ENCODE data around the gene SLC23A3. TPM values are rescaled to one million over a fixed set of nuclear protein-coding genes. Genes with fewer than 3 reads are reported as not detected.

Gene SLC23A3
- total RNA-seq, 3 donors from 2014 or later (not counting 1 experiment from before 2014, with no cell fraction given), result 0.48 to 1.1 (median 0.89) TPM

GRCh38 chr2:219133976-219134375 lies 35.9 kb downstream of the SLC23A3 start:
- intact Hi-C loops (cut with micrococcal nuclease), result no loop called here
- H3K36me3 ChIP-seq (ENCODE audit: control insufficient read depth, insufficient read depth, low read length), result no peaks in the 10 kb centered on the region
- Mint-ChIP-seq H3K4me1 (peaks cover 5% of the 10 kb centered on the region in 2 donors), H3K36me3 (no peaks in the 10 kb centered on the region), H3K27ac (no peak overlapping the region), H3K9me3 (no peaks in the 10 kb centered on the region), H3K27me3 (ENCODE audit: low read depth in 2 of 2) (no peaks in the 10 kb centered on the region), H3K4me3 (no peak overlapping the region)
- H3K4me3 ChIP-seq (ENCODE audit: low read length), result no peak overlapping the region
- 95% methylated on average over 4 of the region's 4 CpGs for WGBS (ENCODE audit: insufficient coverage)
- DNase-seq, result no peak
- peak in 1 of 3 donors; percentile 35 for ATAC-seq
- H3K4me1 ChIP-seq (ENCODE audit: control insufficient read depth, insufficient read depth, low read length), result no peaks in the 10 kb centered on the region
- H3K27me3 ChIP-seq (ENCODE audit: control insufficient read depth, insufficient read depth, low read length), result no peaks in the 10 kb centered on the region
- H3K9me3 ChIP-seq (ENCODE audit: control insufficient read depth, insufficient read depth, low read length), result no peaks in the 10 kb centered on the region
- TF ChIP-seq, protein P1, sequence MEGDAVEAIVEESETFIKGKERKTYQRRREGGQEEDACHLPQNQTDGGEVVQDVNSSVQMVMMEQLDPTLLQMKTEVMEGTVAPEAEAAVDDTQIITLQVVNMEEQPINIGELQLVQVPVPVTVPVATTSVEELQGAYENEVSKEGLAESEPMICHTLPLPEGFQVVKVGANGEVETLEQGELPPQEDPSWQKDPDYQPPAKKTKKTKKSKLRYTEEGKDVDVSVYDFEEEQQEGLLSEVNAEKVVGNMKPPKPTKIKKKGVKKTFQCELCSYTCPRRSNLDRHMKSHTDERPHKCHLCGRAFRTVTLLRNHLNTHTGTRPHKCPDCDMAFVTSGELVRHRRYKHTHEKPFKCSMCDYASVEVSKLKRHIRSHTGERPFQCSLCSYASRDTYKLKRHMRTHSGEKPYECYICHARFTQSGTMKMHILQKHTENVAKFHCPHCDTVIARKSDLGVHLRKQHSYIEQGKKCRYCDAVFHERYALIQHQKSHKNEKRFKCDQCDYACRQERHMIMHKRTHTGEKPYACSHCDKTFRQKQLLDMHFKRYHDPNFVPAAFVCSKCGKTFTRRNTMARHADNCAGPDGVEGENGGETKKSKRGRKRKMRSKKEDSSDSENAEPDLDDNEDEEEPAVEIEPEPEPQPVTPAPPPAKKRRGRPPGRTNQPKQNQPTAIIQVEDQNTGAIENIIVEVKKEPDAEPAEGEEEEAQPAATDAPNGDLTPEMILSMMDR (IDR thresholded peaks at IDR 0.05), result no peak
- H3K27ac ChIP-seq (ENCODE audit: low read length), result no peak overlapping the region

GRCh38 chr2:219131744-219132143 lies 38.1 kb downstream of the SLC23A3 start:
- Histone ChIP-seq H3K27ac (ENCODE audit: low read length) (no peak overlapping the region), H3K4me1 (ENCODE audit: control insufficient read depth, insufficient read depth, low read length) (no peaks in the 10 kb centered on the region), H3K36me3 (ENCODE audit: control insufficient read depth, insufficient read depth, low read length) (no peaks in the 10 kb centered on the region), H3K4me3 (ENCODE audit: low read length) (no peak overlapping the region), H3K9me3 (ENCODE audit: control insufficient read depth, insufficient read depth, low read length) (no peaks in the 10 kb centered on the region), H3K27me3 (ENCODE audit: control insufficient read depth, insufficient read depth, low read length) (no peaks in the 10 kb centered on the region)
- 89% methylated on average over 2 of the region's 4 CpGs for WGBS (ENCODE audit: insufficient coverage)
- intact Hi-C loops (cut with micrococcal nuclease), result no loop called here
- Mint-ChIP-seq H3K36me3 (no peaks in the 10 kb centered on the region), H3K27ac (no peak overlapping the region), H3K27me3 (ENCODE audit: low read depth in 2 of 2) (no peaks in the 10 kb centered on the region), H3K4me1 (peaks cover 19 to 21% of the 10 kb centered on the region in 2 donors), H3K9me3 (no peaks in the 10 kb centered on the region), H3K4me3 (no peak overlapping the region)
- DNase-seq, result no peak
- no peak for ATAC-seq
- TF ChIP-seq, protein P1 (IDR thresholded peaks at IDR 0.05), result no peak

DNA sequence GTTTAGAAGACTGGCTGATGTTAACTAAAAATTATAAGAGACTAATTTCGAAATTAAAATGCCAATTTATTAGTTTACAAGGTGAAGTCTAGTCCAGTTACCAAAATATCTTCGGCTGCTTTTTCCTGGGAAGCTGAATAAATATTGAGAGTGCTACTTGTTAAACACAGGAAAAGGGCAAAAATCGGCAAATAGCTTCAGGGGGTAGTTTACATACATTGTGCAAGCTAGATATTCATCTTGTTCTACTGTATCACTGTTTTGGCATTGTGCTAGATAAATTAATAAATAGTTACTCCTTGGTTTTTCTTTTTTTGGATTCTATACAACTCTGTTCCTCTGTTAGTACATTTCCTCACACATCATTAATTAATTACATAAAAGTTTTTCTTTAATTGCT lies 38.5 kb downstream of the SLC23A3 start:
- no peaks in the 10 kb centered on the region for H3K27me3 Mint-ChIP-seq (ENCODE audit: low read depth in 2 of 2)
- ATAC-seq (no peak), DNase-seq (no peak)
- no peaks in the 10 kb centered on the region for H3K36me3 Mint-ChIP-seq
- Histone ChIP-seq H3K27me3 (ENCODE audit: control insufficient read depth, insufficient read depth, low read length) (no peaks in the 10 kb centered on the region), H3K36me3 (ENCODE audit: control insufficient read depth, insufficient read depth, low read length) (no peaks in the 10 kb centered on the region), H3K4me1 (ENCODE audit: control insufficient read depth, insufficient read depth, low read length) (no peaks in the 10 kb centered on the region), H3K9me3 (ENCODE audit: control insufficient read depth, insufficient read depth, low read length) (no peaks in the 10 kb centered on the region), H3K27ac (ENCODE audit: low read length) (no peak overlapping the region), H3K4me3 (ENCODE audit: low read length) (no peak overlapping the region)
- H3K27ac Mint-ChIP-seq, result no peak overlapping the region
- no peak overlapping the region for H3K4me3 Mint-ChIP-seq
- WGBS (ENCODE audit: insufficient coverage), result 94% methylated on average over 3 of the region's 3 CpGs
- peaks cover 20 to 25% of the 10 kb centered on the region in 2 donors for H3K4me1 Mint-ChIP-seq
- H3K9me3 Mint-ChIP-seq, result no peaks in the 10 kb centered on the region
- intact Hi-C loops (cut with micrococcal nuclease), result no loop called here
- TF ChIP-seq, protein P1 (IDR thresholded peaks at IDR 0.05), result no peak

- H3K36me3 Mint-ChIP-seq, result no peaks in the 10 kb centered on the region
- 97% methylated on average over 14 of the region's 16 CpGs for WGBS (ENCODE audit: insufficient coverage)
- no peak overlapping the region for H3K4me3 Mint-ChIP-seq
These were observed 40.2 kb downstream of the SLC23A3 start for GRCh38 chr2:219129589-219129988.

More at GRCh38 chr2:219129589-219129988, 40.2 kb downstream of the SLC23A3 start:
- intact Hi-C loops (cut with micrococcal nuclease), result no loop called here
- H3K27ac Mint-ChIP-seq, result no peak overlapping the region
- H3K27me3 ChIP-seq (ENCODE audit: control insufficient read depth, insufficient read depth, low read length), result no peaks in the 10 kb centered on the region
- no peak for ATAC-seq
- H3K27ac ChIP-seq (ENCODE audit: low read length), result no peak overlapping the region
- H3K9me3 Mint-ChIP-seq, result no peaks in the 10 kb centered on the region
- no peak for DNase-seq
- H3K4me1 Mint-ChIP-seq, result peaks cover 37 to 38% of the 10 kb centered on the region in 2 donors
- no peak overlapping the region for H3K4me3 ChIP-seq (ENCODE audit: low read length)
- TF ChIP-seq, protein P1 (IDR thresholded peaks at IDR 0.05), result no peak
- no peaks in the 10 kb centered on the region for H3K36me3 ChIP-seq (ENCODE audit: control insufficient read depth, insufficient read depth, low read length)
- no peaks in the 10 kb centered on the region for H3K9me3 ChIP-seq (ENCODE audit: control insufficient read depth, insufficient read depth, low read length)
- peaks cover 11% of the 10 kb centered on the region for H3K4me1 ChIP-seq (ENCODE audit: control insufficient read depth, insufficient read depth, low read length)
- no peaks in the 10 kb centered on the region for H3K27me3 Mint-ChIP-seq (ENCODE audit: low read depth in 2 of 2)
